ENCODE results near the gene TMEFF2. TPM values are rescaled to one million over a fixed set of nuclear protein-coding genes. Genes with fewer than 3 reads are reported as not detected.

Gene TMEFF2
- total and polyA plus RNA-seq, 2 experiments from 2014 or later, result 1.7 to 2.2 TPM

GRCh38 chr2:192073878-192074277 lies 120.9 kb downstream of the TMEFF2 start:
- ATAC-seq, result no peak
- H3K4me2 ChIP-seq, result no peak overlapping the region
- no peaks in the 10 kb centered on the region for H3K36me3 ChIP-seq (ENCODE audit: insufficient read depth)
- no peak overlapping the region for H3K27ac ChIP-seq (ENCODE audit: low read depth)
- peaks cover 3% of the 10 kb centered on the region; the same call in 1 of the 3 replicates for H3K4me1 Mint-ChIP-seq
- H3K9me3 Mint-ChIP-seq, result no peaks in the 10 kb centered on the region
- H3F3A ChIP-seq (replicated peaks; ENCODE audit: low read depth), result no peaks in the 10 kb centered on the region
- H3K79me2 ChIP-seq (replicated peaks; ENCODE audit: insufficient read depth), result no peaks in the 10 kb centered on the region
- no peak overlapping the region for H3K27ac Mint-ChIP-seq
- no peak for DNase-seq (ENCODE audit: low spot score)
- H4K20me1 ChIP-seq (replicated peaks; ENCODE audit: insufficient read depth), result no peaks in the 10 kb centered on the region
- H2AFZ ChIP-seq, result no peak overlapping the region
- H3K4me3 Mint-ChIP-seq, result no peak overlapping the region
- H3K4me3 ChIP-seq, result no peak overlapping the region
- no peaks in the 10 kb centered on the region for H3K36me3 Mint-ChIP-seq (ENCODE audit: low read depth)
- no peak for TF ChIP-seq CREB1 (CRISPR knock-in tag; IDR thresholded peaks at IDR 0.05; ENCODE audit: low read depth)
- no peaks in the 10 kb centered on the region for H3K27me3 ChIP-seq (ENCODE audit: insufficient read depth)
- no peaks in the 10 kb centered on the region; the same call in 1 of the 2 replicates for H3K9me2 ChIP-seq (ENCODE audit: insufficient read depth)
- no peaks in the 10 kb centered on the region for H3K27me3 Mint-ChIP-seq (ENCODE audit: insufficient read depth, low read depth, poor library complexity)
- H3K4me1 ChIP-seq (ENCODE audit: insufficient read depth), result no peaks in the 10 kb centered on the region

- no peak overlapping the region for H3K4me3 Mint-ChIP-seq
- peak; percentile 49 for ATAC-seq
- H2AFZ ChIP-seq, result no peak overlapping the region
- H3K4me3 ChIP-seq, result no peak overlapping the region
- H3F3A ChIP-seq (replicated peaks; ENCODE audit: low read depth), result no peaks in the 10 kb centered on the region
- no peaks in the 10 kb centered on the region for H3K27me3 ChIP-seq (ENCODE audit: insufficient read depth)
- H3K4me1 ChIP-seq (ENCODE audit: insufficient read depth), result no peaks in the 10 kb centered on the region
- H4K20me1 ChIP-seq (replicated peaks; ENCODE audit: insufficient read depth), result no peaks in the 10 kb centered on the region
- H3K9me3 Mint-ChIP-seq, result no peaks in the 10 kb centered on the region
- H3K9me2 ChIP-seq (ENCODE audit: insufficient read depth), result no peaks in the 10 kb centered on the region; the same call in 1 of the 2 replicates
- peaks cover 3% of the 10 kb centered on the region; the same call in 1 of the 3 replicates for H3K4me1 Mint-ChIP-seq
- peak; percentile 29 for DNase-seq (ENCODE audit: low spot score)
- no peak overlapping the region for H3K4me2 ChIP-seq
- H3K36me3 ChIP-seq (ENCODE audit: insufficient read depth), result no peaks in the 10 kb centered on the region
- no peaks in the 10 kb centered on the region for H3K36me3 Mint-ChIP-seq (ENCODE audit: low read depth)
- no peaks in the 10 kb centered on the region for H3K79me2 ChIP-seq (replicated peaks; ENCODE audit: insufficient read depth)
- TF ChIP-seq ZNF331 (CRISPR knock-in tag; IDR thresholded peaks at IDR 0.05; ENCODE audit: low read depth) (no peak), REST (IDR thresholded peaks at IDR 0.05; ENCODE audit: unreplicated experiment) (no peak), POLR2AphosphoS5 (IDR thresholded peaks at IDR 0.05; ENCODE audit: low read depth) (no peak), JUNB (IDR thresholded peaks at IDR 0.05; ENCODE audit: unreplicated experiment) (no peak), ZNF462 (CRISPR knock-in tag; IDR thresholded peaks at IDR 0.05) (no peak), STAT1 (IDR thresholded peaks at IDR 0.05; ENCODE audit: unreplicated experiment) (no peak)
- H3K27ac Mint-ChIP-seq, result no peak overlapping the region
- no peak overlapping the region for H3K27ac ChIP-seq (ENCODE audit: low read depth)
- H3K27me3 Mint-ChIP-seq (ENCODE audit: insufficient read depth, low read depth, poor library complexity), result no peaks in the 10 kb centered on the region
Measured at GRCh38 chr2:192072778-192073177, 122.0 kb downstream of the TMEFF2 start.
